ENCODE data around the gene KRT34.
"Not testable (repeated sequence)": the region's sequence is repeated elsewhere in the genome, so short reads cannot be mapped to it uniquely, and the experiment has no call there.

The KRT34 gene

DNA sequence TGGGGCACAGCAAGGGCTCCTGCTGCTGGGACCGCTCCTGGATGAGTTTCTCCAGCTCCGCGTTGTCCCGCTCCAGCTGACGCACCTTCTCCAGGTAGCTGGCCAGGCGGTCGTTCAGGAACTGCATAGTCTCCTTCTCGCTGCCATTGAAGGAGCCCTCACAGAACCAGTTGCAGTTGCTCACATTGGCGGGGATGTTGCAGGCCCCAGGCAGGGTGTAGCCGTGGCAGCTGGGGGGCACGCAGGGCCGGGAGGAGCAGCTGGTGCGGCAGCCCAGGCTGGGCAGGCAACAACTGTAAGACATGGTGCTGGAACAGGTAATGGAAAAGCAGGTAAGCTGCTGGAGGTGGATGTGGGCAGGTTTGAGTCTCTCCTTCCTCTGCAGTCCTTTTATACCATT, at the start of gene KRT34:
Gene KRT34 (minus strand): TSS at position 364 of the 400 bp plus-strand sequence. CDS start 60 bp downstream, at position 304.
- H3K4me3 ChIP-seq (ENCODE audit: low read depth, low read length) = not testable (repeated sequence)

DNA sequence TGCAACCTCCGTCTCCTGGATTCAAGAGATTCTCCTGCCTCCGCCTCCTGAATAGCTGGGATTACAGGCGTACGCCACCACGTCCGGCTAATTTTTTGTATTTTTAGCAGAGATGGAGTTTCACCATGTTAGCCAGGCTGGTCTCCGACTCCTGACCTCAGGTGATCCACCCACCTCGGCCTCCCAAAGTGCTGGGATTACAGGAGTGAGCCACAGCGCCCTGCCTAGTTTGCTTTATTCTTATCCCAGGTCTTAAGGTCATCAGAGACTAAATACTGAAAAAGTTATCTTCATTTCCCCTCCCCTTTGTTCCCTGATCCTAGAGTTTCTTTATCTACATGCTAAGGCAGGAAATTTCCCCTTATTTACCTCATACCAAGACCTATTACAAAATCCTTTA, 48.3 kb upstream of the KRT34 start:
- not testable (repeated sequence) for H3K4me3 ChIP-seq (ENCODE audit: low read depth, low read length)

DNA sequence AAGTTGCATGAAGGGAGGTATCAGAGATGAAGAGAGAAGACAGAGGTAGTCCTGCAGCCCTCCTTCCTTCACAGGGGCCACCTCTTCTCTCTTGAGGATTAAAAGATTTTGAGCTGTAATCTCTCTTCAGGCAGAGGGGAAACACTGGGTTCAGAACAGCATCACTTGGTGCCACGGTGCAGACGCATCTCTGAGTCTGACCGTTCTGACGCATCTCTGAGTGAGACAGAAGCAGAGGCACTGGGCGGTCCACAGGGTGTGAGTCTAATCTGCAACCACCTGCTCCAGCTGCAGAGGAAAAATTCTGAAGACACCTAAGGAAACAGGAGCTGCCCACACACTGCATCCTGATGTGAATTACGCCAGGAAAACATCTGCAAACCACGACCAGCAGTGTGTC, 47.6 kb upstream of the KRT34 start:
- no peak overlapping the region for H3K4me3 ChIP-seq (ENCODE audit: low read depth, low read length)

DNA sequence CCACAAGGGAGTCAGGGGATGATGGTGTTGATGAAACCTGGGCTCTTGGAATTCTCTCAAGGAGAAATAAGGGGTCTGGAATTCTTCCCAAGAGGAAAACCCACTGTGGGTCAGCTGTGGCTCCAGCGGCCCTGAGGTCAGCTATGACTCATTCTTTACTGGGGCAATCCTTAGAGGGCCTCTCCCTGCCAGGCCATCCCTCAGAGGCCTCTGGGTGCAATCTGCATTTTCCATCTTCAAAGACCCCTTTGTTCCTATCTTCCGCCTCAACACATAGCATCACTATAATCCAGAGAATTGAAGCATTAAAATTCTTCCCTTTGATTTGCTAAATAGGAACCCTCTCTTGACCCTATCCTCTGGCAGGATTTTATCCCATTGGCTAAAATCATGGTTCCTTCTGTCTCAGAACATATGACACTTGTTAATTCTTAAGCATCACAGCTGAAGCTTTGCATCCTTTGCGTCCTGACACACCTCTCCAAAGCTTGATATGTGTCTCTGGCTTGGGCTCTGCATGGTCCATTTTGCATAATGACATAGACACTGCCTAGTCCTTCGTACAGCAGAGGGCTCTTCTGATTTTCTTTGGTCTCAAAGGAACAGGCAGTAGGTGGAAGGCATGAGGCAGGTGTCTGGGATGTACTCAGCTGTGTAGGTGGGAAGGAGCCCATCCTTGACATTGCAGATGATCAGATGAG, 46.6 kb upstream of the KRT34 start:
- H3K4me3 ChIP-seq (ENCODE audit: low read depth, low read length) = no peak overlapping the region

DNA sequence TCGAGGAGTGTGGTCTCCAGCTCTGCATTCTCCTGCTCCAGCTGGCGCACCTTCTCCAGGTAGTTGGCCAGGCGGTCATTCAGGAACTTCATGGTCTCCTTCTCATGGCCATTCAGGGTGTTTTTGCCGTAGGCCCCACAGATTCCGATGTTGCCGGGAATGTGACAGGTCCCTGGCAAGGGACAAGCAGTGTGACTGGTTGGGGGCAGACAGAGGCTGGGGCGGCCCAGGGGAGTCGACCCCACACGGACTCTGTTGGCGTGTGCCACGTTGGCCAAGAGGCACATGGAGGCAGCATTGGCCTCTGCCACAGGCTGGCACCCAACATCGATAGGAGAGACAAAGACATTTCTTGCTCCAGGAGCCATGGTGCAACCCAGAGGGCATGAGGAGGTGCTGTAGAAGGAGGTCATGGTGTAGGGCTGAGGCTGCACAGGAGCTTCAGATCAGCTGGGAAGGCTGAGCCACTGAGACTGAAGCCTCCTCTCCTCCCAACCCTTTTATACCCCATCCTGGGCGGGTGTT, 42.1 kb upstream of the KRT34 start, which contains the start of gene KRT37:
Gene KRT37 (minus strand): TSS at position 475 of the 525 bp plus-strand sequence. CDS start 62 bp downstream, at position 413.
- no peak within 1 kb of the TSS for H3K4me3 ChIP-seq (ENCODE audit: low read depth, low read length)

DNA sequence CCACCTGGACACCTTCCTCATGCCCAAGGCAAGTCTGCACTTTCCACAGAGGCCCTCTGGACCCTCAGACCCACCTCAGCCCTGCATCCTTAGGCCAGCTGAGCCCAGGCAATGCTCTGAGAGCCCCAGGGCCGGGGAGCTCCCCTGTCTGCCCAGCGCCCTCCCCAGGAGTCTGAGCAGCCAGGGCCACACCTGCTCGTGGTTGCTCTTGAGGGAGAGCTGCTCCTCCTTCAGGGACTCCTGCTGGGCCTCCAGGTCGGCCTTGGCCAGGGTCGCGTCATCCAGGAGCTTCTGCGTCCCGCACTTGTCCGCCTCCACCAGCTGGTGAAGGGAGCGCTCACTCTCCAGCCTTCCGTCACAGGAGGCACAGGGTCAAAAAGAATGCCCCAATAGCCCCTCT, 40.5 kb upstream of the KRT34 start:
- not testable (repeated sequence) for H3K4me3 ChIP-seq (ENCODE audit: low read depth, low read length)

DNA sequence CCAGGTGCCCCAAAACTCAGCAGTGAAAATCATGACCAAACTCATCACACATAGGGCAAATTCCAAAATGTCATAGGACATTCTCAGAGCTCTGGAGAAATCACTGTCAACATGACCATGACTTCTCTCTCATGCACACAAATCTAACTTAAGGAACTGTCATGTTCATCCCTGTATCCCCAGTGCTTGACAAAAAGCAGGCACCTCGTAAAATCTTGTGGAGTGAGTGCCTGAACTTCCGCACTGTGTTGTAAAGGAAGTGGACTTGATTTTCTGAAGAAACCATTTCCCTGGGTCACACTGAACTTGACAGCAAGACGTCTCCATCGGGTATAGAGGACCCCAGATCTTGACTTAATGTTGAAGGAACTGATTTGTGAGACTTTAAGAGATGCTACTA, 39.5 kb upstream of the KRT34 start:
- H3K4me3 ChIP-seq (ENCODE audit: low read depth, low read length) = no peak overlapping the region

DNA sequence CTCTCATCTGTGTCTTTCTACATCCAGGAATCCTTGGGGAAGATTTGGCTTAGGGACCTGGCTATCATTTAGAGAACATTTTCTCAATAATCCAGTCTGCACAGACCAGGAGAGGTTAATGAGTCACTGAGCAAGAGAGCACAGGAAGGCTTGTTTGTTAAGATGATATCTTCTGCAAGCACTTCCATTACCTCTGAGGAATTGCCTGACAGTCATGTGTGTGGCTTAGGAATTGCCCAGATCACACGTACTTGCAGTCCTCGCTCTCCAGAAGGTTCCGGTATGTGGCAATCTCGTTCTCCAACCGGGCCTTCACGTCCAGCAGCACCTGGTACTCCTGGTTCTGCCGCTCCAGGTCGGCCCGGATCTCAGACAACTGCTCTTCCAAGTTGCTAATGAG, 39.0 kb upstream of the KRT34 start:
- H3K4me3 ChIP-seq (ENCODE audit: low read depth, low read length) = no peak overlapping the region

DNA sequence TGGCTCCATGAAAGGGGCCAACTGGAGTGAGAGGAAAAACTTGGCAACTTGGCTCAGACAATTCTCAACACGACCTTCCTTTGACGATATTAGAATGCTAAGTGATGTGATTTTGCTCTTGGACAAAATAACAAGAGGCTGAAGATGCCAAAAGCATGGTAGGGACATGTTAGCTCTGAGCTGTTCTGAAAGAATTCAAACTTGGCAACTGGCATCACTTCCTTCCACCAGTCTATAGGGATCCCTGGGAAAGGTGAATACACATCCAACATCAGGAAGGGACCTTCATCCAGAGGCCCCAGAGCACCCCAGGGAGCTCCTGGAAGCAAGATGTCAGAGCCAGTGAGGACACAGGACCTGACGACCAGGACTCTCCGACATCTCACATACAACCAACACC, 38.0 kb upstream of the KRT34 start:
- H3K4me3 ChIP-seq (ENCODE audit: low read depth, low read length) = no peak overlapping the region

DNA sequence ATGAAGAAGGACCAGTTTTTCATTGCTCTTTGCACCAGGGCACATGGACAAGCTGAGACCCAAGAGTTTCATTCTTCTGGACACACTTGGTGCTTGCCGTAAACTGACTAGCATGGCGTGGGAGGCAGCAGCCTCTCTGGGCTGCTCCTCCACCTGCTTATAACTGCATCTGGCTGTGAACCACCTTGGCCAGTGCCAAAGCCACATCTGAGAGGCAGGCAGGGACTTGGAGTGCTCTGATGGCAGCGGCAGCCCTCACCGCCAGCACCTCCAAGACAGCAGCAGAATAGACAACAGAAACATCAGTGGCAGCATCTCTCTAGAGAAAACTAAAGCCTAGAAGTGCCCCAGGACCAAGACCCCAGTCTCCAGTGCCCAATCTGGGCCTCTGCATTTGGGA, 37.6 kb upstream of the KRT34 start:
- H3K4me3 ChIP-seq (ENCODE audit: low read depth, low read length) = no peak overlapping the region

DNA sequence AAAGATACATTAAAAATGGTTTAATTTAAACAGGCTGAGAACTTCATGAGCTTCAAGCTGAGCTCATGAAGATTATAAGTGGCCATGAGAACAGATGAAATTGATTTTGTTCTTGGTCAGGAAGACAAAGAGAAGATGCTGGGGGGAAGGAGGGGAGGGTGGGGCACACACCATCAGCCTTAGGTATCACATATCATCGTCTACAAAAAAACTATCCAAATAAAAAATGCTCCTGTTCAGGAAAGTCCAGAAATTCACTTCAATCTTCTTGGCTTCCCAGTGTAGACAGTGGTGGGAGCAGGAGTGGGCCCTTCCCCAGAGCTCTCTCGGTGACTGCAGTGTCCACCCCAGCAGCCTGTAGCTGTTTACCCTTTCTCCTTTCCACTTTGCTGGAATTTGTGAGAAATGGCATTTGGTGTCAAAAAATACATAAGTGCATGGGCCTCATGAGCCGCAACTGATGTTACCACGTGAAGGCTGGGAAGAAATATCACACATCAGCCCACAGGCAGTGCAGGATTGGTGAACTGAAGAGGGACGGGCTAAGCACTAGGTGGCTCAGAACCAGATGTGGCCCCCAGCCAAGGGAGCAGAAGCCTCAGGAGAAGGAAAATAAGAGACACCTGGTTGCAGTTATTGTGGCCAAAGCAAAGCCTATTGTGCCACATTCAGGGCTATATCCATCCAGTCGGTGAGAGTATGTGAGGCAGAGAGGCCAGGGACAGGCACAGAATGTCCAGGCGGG, 36.2 kb upstream of the KRT34 start:
- H3K4me3 ChIP-seq (ENCODE audit: low read depth, low read length) = no peak overlapping the region

DNA sequence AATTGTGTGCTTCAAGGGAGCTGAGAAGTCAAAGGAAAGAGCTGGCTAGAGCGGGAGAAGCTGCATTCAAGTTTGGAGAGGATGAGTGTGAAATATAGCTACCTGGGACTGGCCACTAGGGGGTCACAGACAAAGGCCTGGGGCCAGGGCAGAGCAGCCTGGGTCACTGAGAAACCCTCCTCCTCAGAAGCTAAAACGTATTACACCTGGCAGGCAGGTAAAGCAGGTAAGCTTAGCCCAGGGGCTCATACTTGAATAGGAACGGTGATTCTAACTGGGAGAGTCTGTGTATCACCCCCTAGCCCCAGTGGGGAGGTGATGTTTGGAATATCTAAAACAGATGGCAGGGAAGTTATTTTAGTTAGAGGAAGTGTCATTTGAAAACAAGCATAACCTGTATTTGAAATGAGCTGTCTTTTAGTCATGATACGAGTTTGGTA, 35.5 kb upstream of the KRT34 start:
- no peak overlapping the region for H3K4me3 ChIP-seq (ENCODE audit: low read depth, low read length)

DNA sequence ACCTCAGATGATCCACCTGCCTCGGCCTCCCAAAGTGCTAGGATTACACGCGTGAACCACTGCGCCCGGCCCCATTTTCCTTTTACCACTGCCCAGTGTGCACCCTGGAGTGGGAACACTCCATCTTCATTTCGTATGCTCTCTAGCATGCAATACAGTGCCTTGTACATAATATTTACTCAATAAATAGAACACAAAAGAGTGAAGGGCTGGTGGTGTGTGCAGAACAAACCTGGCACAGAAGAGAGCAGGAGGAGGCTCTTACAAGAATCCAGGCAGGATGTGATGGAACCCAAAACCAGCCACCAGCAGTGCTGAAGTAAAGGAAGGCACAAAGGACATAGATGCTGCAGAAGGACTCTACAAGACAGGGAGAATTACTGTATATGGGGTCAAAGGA, 35.0 kb upstream of the KRT34 start:
- no peak overlapping the region for H3K4me3 ChIP-seq (ENCODE audit: low read depth, low read length)

DNA sequence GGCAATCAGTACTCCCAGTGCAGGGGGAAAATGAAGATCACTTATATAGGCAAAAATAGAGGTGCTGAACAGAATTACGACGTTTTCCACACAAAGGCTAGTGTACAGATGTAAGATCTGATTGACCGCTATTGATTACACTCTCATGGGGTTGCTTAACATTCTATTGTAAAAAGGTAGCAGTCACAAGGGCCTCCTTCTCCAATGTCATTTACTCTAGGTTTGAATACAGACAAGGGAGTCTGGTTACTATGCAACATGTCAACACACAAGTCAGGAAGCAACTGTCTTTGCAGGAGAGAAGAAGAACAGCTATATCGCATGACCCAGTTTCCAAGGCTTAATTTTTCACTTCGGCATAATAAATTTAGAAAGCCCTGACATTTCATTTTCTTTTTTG, 34.4 kb upstream of the KRT34 start:
- H3K4me3 ChIP-seq (ENCODE audit: low read depth, low read length) = no peak overlapping the region

DNA sequence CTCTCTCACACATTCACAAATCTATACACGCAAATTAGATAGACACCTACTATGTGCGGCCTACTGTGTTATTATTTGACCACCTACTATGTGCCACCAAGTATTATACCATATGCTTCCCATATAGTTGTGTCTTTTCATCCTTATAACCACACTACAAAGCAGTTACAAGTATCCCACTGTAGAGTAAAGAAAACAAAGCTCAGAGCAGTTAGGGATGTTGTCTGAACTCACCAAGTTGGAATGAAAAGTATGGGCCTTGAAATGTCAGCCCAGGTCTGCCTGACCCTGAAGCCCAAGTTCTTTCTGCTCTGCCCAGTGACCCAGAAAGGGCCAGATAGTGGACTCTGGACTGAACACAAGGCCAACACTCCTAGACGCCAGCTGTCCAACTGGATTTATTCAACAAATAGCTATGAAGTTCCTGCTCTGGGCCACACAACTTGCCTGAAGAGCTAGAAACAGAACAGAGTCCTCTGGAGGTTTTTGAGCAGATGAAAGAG, 33.8 kb upstream of the KRT34 start:
- no peak overlapping the region for H3K4me3 ChIP-seq (ENCODE audit: low read depth, low read length)

DNA sequence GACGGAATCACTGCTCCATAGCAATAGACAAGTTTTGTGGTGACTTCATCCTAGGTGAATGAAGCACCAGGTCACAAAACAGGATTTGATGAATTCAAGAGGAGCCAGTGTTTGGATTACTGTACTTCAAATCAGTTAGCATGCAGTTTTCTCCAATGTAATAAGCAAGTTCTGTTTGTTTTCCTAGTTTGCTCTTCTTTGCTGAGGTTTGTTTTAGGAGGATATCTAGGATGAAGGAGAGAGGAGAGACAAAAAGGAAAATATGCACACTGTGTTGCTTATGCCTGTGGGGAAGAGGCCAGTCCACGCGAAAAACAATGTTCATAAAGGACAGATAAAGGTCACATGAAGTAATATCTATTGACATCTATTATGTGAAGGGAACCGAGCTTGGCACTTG, 33.3 kb upstream of the KRT34 start:
- no peak overlapping the region for H3K4me3 ChIP-seq (ENCODE audit: low read depth, low read length)

DNA sequence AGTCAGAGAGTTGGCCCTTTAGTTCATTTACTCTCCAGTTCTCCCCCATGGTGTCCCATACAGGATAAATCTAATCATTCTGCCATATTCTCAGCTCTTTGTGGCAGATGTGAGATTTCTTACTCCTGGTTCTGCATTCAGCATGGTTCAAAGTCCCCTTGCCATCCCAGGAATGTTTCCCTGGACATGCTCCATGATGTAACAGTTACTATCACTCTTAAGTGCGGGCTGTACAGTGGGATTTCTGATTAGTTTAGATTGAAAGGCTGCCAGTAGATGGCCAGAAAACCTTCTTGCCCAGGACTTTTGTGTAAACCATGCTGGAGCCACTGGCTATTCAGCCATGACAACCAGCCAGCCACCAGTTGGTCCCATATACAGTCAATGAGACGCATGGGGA, 31.9 kb upstream of the KRT34 start:
- H3K4me3 ChIP-seq (ENCODE audit: low read depth, low read length) = no peak overlapping the region

DNA sequence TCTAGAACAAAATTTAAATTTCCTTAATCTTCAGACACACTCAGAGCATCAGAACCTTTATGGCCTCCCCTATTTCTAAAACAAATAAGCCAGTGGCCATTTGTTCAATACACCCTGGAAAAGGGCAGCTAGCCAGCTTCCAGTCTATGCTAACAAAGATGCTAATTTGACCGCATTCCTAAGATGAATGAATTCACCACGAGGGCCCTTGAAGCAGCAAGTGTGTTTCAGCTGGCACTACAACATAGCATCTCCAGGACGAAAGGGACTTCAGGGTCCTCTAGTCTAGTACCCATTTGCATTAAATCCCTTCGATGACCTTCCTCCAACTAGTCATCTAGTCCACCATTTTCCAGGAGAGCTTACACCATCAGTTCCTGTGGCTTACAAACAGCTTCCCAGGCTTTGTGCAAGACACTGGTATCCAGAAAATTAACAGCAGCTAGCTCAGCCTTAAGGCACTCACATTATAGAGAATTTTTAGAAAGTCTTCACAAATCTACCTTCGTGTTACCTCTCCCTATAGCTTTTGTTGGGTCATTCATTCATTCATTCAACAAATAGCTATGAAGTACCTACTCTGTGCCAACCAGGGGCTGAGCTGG, 31.3 kb upstream of the KRT34 start:
- no peak overlapping the region for H3K4me3 ChIP-seq (ENCODE audit: low read depth, low read length)

DNA sequence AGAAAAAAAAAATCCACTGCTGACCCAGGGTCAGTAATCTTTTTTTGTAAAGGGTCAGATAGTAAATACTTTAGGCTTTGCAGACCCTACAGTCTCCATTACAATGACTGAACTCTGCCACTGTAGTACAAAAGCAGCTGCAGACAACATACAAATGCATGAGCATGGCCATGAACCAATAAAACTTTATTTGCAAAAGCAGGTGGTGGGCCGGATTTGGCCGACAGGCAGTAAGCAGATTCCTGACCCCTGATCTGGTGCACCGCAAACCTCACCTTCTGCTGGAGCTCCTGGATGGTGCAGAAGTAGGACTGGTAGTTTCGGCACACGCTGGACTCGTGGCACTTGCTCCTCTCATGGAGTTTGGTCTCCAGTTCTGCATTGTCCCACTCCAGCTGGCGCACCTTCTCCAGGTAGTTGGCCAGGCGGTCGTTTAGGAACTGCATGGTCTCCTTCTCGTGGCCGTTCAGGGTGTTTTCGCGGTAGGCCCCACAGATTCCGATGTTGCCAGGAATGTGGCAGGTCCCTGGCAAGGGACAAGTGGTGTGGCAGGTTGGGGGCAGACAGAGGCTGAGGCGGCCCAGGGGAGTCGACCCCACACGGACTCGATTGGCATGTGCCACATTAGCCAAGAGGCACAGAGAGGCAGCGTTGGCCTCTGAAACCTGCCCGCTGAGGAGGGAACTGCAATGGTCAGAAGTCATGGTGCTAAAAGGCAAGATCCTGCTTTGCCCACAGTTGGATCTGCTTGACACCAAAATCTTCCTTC, 29.1 kb upstream of the KRT34 start:
- H3K4me3 ChIP-seq (ENCODE audit: low read depth, low read length) = no peak overlapping the region

DNA sequence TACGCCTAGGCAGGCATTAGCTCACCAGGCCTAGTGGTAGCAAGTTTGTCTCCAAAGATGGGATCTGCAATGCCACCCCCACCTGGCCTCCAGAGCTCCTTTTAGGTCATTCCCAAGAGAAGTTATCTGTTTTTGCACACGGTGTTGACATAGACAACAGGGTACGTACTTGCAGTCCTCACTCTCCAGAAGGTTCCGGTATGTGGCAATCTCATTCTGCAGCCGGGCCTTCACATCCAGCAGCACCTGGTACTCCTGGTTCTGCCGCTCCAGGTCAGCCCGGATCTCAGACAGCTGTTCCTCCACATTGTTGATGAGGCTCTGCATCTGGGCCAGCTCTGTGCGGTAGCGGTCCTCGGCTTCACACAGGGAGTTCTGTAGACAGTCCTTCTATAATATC, 25.1 kb upstream of the KRT34 start:
- H3K4me3 ChIP-seq (ENCODE audit: low read depth, low read length) = no peak overlapping the region

DNA sequence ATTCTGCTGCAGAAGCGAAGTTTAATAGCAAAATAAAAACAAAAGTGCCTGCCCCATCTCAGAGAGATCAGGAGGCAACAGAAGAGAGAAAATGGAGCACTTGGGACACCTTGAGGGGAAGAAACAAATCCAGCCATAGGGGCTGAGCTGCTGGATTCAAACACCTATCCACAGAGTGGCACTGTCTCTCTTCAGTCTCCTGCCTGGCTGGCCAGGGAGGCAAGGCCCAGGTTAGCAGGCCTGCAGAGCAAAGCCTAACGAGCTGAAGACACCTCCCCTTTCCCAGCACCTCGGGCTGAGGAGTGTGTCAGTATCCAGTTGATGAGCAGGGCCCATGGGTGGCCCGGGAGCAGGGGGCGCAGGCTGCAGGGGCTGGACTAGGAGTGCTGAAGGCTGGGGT, 24.1 kb upstream of the KRT34 start:
- no peak overlapping the region for H3K4me3 ChIP-seq (ENCODE audit: low read depth, low read length)
